HG03575 (cell line): ENCODE results near the gene ADGRA1.

Experiments used
- ATAC-seq: cut with Tn5 transposase; IDR thresholded peaks from one replicate; pipeline ENCODE4 v1.9.1; 2021; ENCODE audit not compliant: unreplicated experiment, insufficient number of reproducible peaks, low FRiP score; ENCODE audit errors: extremely low read depth

Gene ADGRA1

DNA sequence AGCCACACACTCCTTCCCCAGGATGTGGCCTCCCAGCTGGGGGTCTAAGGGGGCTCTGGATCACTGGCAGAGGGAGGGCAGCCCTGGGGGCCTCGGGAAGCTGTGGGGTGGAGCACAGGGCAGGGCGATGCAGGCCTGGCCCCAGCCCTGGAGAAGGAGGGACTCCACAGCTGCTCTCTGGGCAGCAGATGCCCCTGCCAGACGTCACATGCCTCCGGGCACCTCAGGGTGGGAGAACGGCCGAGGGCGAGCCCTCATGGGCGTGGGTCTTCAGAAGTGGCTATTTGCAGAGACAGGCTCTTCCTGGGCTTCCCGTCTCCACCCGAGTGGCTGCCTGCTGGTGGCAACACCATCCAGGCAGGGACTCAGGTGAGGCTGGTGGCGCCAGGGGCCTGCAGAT lies 16.0 kb upstream of the ADGRA1 start:
- ATAC-seq, result no peak

- no peak for ATAC-seq
Observed at GRCh38 chr10:133072196-133072595, 15.5 kb upstream of the ADGRA1 start.

DNA sequence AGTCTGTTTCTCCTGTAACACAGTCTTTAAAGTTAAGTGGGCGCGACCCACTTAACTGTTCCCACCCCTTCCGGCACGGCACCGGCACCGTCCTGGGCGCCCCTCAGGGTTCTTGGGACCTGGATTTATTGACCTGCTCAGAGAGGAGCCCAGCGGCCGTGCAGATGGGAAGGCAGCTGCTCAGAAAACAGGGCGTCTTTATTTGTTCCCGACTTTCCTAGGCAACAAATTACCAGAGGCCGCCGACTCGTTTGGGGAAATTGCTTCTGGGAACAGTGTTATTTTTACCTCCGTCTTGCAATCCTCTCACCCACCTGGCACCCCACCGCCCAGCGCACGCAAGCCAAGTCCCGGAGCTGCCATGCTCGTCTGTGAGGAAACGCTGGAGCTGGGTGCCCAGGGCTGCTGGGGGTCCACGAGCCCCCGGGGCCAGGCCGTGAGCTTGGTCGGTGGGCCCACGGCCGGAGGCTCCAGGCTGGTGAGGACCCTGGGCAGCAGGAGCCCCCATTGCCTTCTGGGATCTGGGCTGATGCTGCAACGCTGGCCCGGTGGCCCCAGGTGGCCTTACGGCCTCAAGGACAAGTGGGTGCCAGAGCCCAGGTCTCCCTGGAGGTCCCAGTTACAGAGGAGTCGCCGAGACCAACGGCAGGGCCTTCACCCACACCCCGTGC lies 14.9 kb upstream of the ADGRA1 start:
- no peak for ATAC-seq

GRCh38 chr10:133075346-133076137 lies 12.2 kb upstream of the ADGRA1 start:
- ATAC-seq, result no peak

DNA sequence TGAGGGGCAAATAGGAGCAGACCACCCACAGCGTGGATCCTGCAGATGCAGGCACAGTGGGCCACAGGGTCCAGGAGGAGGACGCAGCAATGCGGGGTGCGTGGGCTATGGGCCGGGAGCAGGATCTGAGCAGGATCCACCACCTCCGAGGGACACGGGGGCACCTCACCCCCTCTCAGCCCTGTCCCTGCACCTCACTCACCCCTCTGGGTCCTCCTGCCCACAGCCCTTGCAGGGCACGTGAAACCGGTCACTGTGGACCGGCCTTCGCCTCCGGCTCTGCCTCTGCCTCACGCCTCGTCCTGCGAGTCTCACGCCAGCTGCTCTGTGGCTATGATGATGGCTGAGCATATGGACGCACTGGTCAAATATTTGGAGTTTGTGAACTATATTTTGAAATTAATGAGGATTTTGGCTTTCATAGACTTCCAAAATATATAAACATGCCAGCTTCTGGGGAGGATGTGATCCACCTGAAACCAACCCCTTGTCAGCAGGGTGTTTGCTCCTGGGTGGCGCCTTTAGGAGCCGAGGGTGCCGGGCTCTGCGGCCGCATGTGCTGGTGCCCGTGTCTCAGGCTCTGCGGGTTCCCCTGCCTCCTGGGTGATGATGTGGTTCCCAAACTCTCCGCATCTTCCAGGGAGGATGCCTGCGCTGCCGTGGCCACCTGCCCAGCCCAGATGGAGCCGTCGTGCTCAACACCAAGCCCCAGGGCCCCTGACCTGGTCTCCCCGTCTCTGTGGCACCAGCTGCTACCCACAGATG lies 11.3 kb upstream of the ADGRA1 start:
- no peak for ATAC-seq

GRCh38 chr10:133079836-133080682 lies 7.7 kb upstream of the ADGRA1 start:
- ATAC-seq, result no peak

DNA sequence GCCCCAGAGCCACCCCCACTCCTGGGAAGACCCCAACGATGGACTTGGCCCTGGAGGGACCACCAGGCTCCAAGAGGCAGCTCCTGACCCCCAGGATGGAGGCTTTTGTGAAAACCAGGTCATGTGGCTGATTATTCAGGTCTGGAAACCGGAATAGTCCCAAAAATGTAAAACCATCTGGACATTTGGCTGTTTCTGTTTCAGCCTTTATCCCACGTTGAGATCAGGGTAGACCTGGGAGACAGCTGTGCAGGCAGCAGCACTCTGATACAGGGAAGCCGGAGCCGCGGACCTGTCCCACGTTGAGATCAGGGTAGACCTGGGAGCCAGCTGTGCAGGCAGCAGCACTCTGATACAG lies 7.1 kb upstream of the ADGRA1 start:
- ATAC-seq, result no peak

GRCh38 chr10:133081636-133082035 lies 6.1 kb upstream of the ADGRA1 start:
- ATAC-seq, result no peak

DNA sequence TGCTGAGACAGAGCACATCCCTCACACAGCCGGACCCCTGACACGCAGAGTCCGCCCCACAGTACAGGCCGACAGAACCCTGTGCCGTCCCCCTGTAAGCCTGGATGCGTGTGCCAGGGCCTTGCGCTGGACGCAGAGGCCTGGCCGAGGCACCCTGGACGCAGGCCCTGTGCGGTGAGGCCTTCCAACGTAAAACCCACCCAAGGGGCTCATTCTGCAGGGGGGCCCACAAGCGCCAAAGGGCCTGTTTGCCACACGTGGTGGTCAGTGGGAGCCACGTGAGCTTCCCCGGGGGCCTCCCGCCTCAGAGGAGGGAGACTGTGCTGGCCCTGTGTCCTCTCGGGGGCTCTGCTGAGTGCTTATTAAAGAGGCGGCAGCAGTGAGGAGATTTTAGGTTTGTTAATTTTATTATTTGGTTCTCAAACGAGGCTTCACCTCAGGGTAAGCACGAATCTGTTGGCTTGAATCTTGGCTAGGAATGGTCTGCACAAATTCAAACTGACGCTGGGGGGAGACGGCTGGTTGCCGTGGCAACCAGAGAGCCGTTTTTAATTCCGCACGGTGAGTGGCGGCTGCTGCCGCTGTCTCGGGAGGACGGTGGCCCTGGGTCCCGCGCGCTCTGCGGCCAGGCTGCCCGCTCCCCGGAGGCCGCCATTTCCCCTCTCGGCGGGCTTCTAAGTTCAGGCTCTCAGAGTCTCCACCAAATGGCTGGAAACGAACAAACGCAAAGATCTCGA lies 4.9 kb upstream of the ADGRA1 start:
- ATAC-seq, result no peak

DNA sequence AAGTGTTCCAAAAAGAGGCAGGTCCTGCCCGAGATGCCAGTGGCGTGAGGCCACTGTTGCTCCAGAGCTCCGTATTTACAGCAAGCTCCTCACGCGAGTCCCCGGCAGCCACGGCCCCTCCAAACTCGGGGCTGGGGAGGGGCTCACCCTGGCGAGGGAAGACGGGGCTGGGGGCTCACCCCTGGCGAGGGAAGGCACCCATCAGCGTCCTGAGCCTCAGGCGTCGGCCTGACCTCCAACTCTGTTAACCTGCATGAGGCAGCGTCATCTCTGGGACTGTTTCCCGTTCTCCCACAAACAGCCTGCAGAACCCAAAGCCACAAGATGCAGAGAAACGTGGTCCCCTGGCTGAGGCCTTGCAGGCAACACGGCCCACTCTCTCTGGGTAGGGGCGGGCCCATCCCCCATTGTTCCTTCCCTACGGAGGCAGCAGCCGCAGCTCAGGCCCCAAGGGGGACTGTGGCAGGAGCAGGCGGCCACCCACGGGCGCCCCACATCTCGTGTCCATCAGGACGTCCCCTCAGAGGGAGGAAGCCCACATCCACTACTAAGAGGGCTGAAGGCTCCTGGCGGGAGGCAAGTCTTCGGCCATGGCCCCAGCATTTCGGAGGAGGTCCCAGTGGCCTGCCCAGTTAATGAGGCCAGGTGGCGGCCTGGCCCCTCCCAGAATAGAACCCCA lies 4.2 kb upstream of the ADGRA1 start:
- no peak for ATAC-seq

GRCh38 chr10:133084491-133084890 lies 3.2 kb upstream of the ADGRA1 start:
- ATAC-seq, result no peak

GRCh38 chr10:133085251-133086125 lies 2.2 kb upstream of the ADGRA1 start:
- ATAC-seq, result no peak

GRCh38 chr10:133086247-133086646 lies 1.5 kb upstream of the ADGRA1 start:
- no peak for ATAC-seq

GRCh38 chr10:133087045-133087678 lies 562 bp upstream of the ADGRA1 start:
- ATAC-seq, result no peak

- ATAC-seq, result no peak
Observed at GRCh38 chr10:133088179-133088955, 643 bp downstream of the ADGRA1 start.
